Upper lobe of right lung (tissue), 1 donor: Measurements from ENCODE around the gene ZBTB1. TPM values are rescaled to one million over a fixed set of nuclear protein-coding genes. Genes with fewer than 3 reads are reported as not detected.

Source experiments
- ATAC-seq: fragments of 200-7000 bp; cut with Tn5 transposase; one replicate; pipeline ENCODE4 v1.9.1; 2020; ENCODE audit warnings: mild to moderate bottlenecking, moderate library complexity
- DNase-seq: peaks from one replicate; pipeline ENCODE4 v3.0.0-alpha.2; 2020
- H3K27ac ChIP-seq: fragments of 200-600 bp; one replicate; pipeline ENCODE4 v1.8.0; 2022
- H3K27me3 ChIP-seq: fragments of 200-600 bp; one replicate; pipeline ENCODE4 v1.8.0; 2022; ENCODE audit warnings: mild to moderate bottlenecking
- H3K36me3 ChIP-seq: fragments of 200-600 bp; one replicate; pipeline ENCODE4 v1.8.0; 2022
- H3K4me1 ChIP-seq: fragments of 200-600 bp; one replicate; pipeline ENCODE4 v1.8.0; 2022
- H3K4me3 ChIP-seq: fragments of 200-600 bp; one replicate; pipeline ENCODE4 v1.8.0; 2022; ENCODE audit warnings: mild to moderate bottlenecking
- H3K9me3 ChIP-seq: fragments of 200-600 bp; one replicate; pipeline ENCODE4 v1.8.0; 2022
- intact Hi-C: fragments of 100-400 bp; cut with DNase I; formaldehyde crosslinking; loops from one replicate; pipeline ENCODE4 v1.11.0; 2022
- total RNA-seq: library from RNA; stranded (reverse); fragmentation: NEBNext Ultra II Directional; extraction: Animal tissue kit (Norgen Biotek cat#: 25700); gene quantifications from one replicate; pipeline ENCODE4 v1.2.1, GENCODE V29; 2021
- TF ChIP-seq, protein P1 (sequence below): fragments of 200-600 bp; IDR thresholded peaks from one replicate; pipeline ENCODE4 v1.8.0; 2022; ENCODE audit warnings: antibody characterized with exemption
- donor health status: DM: no; HTN: yes; CAD: no; lungs with severe emphysema.

Gene ZBTB1
- total RNA-seq, 1 donor from 2014 or later = 47.9 TPM

DNA sequence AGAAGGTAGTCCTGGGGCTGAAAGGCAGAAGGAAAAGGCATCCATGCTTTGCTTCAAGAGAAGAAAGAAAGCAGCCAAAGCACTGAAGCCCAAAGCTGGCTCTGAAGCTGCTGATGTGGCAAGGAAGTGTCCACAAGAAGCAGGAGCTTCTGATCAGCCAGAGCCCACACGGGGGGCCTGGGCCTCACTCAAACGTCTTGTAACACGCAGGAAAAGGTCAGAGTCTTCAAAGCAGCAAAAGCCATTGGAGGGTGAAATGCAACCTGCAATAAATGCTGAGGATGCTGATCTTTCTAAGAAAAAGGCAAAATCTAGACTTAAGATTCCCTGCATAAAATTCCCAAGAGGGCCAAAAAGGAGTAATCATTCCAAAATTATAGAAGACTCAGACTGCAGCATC lies 36.1 kb upstream of the ZBTB1 start:
- peaks cover 19% of the 10 kb centered on the region for H3K4me1 ChIP-seq
- ATAC-seq (no peak), DNase-seq (no peak)
- no peaks in the 10 kb centered on the region for H3K9me3 ChIP-seq
- H3K4me3 ChIP-seq = no peak overlapping the region
- intact Hi-C loops = no loop called here
- H3K36me3 ChIP-seq = no peaks in the 10 kb centered on the region
- no peaks in the 10 kb centered on the region for H3K27me3 ChIP-seq
- H3K27ac ChIP-seq = no peak overlapping the region
- TF ChIP-seq, protein P1, sequence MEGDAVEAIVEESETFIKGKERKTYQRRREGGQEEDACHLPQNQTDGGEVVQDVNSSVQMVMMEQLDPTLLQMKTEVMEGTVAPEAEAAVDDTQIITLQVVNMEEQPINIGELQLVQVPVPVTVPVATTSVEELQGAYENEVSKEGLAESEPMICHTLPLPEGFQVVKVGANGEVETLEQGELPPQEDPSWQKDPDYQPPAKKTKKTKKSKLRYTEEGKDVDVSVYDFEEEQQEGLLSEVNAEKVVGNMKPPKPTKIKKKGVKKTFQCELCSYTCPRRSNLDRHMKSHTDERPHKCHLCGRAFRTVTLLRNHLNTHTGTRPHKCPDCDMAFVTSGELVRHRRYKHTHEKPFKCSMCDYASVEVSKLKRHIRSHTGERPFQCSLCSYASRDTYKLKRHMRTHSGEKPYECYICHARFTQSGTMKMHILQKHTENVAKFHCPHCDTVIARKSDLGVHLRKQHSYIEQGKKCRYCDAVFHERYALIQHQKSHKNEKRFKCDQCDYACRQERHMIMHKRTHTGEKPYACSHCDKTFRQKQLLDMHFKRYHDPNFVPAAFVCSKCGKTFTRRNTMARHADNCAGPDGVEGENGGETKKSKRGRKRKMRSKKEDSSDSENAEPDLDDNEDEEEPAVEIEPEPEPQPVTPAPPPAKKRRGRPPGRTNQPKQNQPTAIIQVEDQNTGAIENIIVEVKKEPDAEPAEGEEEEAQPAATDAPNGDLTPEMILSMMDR = no peak

DNA sequence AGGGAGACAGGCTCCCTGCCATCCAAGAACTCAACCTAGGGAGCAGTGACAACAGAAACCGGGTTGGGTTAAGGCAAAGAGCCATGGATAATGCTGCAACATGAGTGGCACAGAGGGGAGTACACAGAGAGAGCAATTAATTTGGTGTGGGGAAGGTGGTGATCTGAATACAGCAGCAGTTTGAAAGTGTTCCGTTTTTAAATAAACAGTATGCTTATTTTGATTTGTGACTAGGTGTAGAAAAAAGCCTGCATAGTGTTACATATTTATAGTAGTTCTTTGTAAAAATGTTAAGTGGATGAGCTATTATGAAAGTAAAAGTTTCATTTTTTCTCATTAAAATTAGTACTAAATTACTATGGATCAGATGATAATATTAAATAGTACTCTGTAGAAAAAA lies 30.5 kb upstream of the ZBTB1 start:
- intact Hi-C loops = no loop called here
- ATAC-seq = no peak

DNA sequence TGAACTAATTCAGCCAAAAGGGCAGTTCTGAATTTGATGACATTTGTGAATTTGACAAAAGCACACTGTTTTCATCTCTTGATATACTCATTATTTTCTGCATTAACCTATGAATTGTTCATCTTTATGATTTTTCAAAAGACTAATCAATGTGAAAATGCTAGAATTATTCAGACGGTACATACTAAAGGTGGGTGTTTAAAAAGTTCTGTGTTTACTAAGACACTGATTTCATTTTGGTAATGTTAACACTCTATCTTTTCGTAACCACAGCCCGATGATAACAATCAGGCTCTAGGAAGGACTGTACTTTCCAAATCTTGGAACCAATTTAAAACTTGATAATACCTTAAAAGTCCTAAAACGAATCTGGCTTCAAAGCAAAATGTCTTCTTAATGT lies 29.9 kb upstream of the ZBTB1 start:
- TF ChIP-seq, protein P1 = no peak
- Histone ChIP-seq H3K27ac (no peak overlapping the region), H3K4me3 (no peak overlapping the region), H3K27me3 (no peaks in the 10 kb centered on the region), H3K4me1 (no peaks in the 10 kb centered on the region), H3K36me3 (no peaks in the 10 kb centered on the region), H3K9me3 (no peaks in the 10 kb centered on the region)
- no peak for ATAC-seq
- intact Hi-C loops = no loop called here
- no peak for DNase-seq

More for the DNA sequence above, 30.5 kb upstream of the ZBTB1 start:
- H3K27me3 ChIP-seq = no peaks in the 10 kb centered on the region
- DNase-seq = no peak
- no peak overlapping the region for H3K4me3 ChIP-seq
- no peaks in the 10 kb centered on the region for H3K4me1 ChIP-seq
- H3K27ac ChIP-seq = no peak overlapping the region
- TF ChIP-seq, protein P1 = no peak
- H3K9me3 ChIP-seq = no peaks in the 10 kb centered on the region
- no peaks in the 10 kb centered on the region for H3K36me3 ChIP-seq

DNA sequence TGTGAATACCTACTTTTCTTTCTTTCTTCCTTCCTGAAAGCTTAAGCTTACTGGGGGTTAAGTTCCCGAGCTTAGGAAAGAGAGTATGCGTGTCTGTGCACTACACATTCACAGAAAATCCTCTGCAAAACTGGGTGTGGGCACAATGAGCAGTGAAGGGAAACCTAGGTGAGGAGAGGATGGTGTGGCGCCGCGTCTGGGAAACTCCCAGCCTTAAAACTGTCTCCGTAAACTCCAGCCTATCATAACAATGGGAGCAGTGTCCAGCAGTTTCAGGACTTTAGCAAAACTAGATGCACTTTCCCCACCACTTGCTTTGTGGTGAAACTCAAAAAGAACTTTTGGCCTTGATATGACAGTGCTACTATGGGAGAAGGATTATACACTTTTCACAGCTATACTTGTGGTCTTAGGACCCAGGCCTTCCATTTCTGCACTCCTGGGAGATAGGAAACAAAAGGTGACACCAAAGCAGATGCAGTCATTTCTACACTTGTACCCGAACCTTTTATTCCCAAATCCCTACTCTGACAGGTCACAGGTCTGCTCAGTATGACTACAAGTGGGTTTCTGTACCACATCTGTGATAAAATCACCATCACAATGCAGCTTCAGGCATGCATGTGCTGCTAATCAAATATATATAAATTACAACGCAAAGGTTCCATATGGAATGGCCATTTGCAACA lies 28.8 kb upstream of the ZBTB1 start:
- TF ChIP-seq, protein P1 = no peak
- ATAC-seq = no peak
- no peaks in the 10 kb centered on the region for H3K4me1 ChIP-seq

DNA sequence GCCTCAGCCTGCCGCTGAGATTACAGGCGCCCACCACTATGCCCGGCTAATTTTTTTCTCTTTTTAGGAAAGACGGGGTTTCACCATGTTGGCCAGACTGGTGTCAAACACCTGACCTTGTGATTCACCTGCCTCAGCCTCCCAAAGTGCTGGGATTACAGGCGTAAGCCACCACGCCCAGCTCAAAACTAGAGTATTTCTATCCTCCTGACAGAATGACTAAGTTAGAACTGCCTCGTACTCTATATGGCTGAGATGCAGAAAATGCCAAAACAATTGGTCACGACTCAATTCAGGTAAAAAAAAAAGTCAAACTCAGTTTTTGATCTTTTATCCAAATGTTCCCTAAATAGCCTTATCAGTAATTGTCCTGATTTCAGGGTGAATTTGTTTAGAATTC lies 28.1 kb upstream of the ZBTB1 start:
- intact Hi-C loops = no loop called here
- ATAC-seq = no peak

More for the DNA sequence above, 28.8 kb upstream of the ZBTB1 start:
- Histone ChIP-seq H3K36me3 (no peaks in the 10 kb centered on the region), H3K27ac (no peak overlapping the region), H3K27me3 (no peaks in the 10 kb centered on the region), H3K4me3 (no peak overlapping the region), H3K9me3 (no peaks in the 10 kb centered on the region)
- intact Hi-C loops = no loop called here
- DNase-seq = no peak

More for the DNA sequence above, 28.1 kb upstream of the ZBTB1 start:
- Histone ChIP-seq H3K36me3 (no peaks in the 10 kb centered on the region), H3K27me3 (no peaks in the 10 kb centered on the region), H3K4me3 (no peak overlapping the region), H3K4me1 (no peaks in the 10 kb centered on the region), H3K27ac (no peak overlapping the region), H3K9me3 (no peaks in the 10 kb centered on the region)
- TF ChIP-seq, protein P1 = no peak
- DNase-seq = no peak
